Measurements from ENCODE around the gene ODAM.
"Not testable (repeated sequence)": the region's sequence is repeated elsewhere in the genome, so short reads cannot be mapped to it uniquely, and the experiment has no call there.

ODAM gene

GRCh38 chr4:70195425-70195824 is at the start of gene ODAM:
Gene ODAM (plus strand): TSS chr4:70195725. CDS start chr4:70196544, 819 bp downstream.
- DNase-seq, result no peak

DNA sequence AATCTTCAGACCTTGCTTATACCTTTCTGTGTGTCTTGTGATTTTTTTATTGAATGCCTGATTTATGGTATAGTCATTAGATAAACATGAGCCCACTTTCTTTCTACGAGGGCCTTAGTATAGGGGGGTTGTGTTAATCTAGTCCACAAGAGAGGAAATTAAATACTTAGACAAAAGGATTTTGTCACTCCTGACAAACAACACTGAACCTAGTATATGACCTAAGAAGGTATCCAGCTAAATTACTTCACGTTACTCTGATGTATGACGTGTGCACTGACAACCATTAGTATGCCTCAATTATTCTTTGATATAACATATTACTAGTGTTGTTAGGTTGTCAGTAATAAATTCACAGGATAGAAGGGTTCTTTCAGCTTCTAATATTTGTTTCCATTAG is 44.3 kb upstream of the ODAM start:
- DNase-seq, result no peak

GRCh38 chr4:70152088-70152487 is 43.4 kb upstream of the ODAM start:
- DNase-seq, result no peak

DNA sequence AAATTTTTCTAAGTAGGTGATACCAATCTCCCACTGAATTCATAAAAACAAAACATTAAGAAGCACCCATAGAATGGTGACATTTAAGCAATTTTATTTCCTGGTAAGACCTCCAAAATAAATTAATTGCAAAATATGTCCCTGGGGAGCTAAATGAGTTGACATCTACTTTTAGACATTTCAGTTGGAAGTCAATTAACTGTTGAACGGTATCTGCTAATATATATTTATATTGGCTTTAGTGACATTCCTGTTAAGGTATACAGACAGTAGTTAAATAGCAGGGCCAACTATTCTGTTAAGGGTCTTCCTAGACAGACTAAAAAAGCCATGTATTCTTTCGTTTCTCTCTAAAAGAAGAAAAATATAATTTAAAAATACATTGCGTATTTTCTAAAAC is 41.6 kb upstream of the ODAM start, which contains the start of gene PRR27:
PRR27 (plus strand) TSS at position 301 of the 400 bp plus-strand sequence. CDS start 139 bp downstream, outside the sequence.
- no peak for DNase-seq

- DNase-seq, result no peak
These were observed 36.9 kb upstream of the ODAM start for GRCh38 chr4:70158576-70158975.

GRCh38 chr4:70177090-70177489 is 18.4 kb upstream of the ODAM start:
- no peak for DNase-seq

GRCh38 chr4:70178075-70178660 is 17.4 kb upstream of the ODAM start:
- no peak for DNase-seq

DNA sequence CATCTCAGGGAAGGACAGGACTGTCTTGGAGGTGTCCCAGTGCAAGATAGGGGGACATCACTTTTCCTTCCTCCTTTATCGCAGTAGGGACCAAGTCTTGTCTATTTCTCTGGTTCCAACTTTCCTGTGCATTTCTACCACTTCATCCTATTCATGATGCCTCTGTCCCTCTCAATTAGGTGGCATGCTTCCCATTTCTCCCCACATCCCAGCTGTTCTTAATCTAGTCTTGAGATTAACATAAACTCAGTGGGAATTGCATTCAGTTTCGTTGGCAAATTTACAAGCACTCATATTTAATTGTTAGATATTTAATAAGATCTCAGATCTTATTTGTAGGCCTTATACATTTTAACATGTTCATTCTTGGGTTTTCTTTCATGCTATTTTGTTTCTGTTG is 15.7 kb upstream of the ODAM start:
- no peak for DNase-seq

- no peak for DNase-seq
These were observed 13.7 kb upstream of the ODAM start for GRCh38 chr4:70181864-70182263.

GRCh38 chr4:70182517-70183167 is 12.9 kb upstream of the ODAM start:
- no peak for DNase-seq

- DNase-seq, result no peak
These were observed 12.2 kb upstream of the ODAM start for GRCh38 chr4:70183168-70183939.

DNA sequence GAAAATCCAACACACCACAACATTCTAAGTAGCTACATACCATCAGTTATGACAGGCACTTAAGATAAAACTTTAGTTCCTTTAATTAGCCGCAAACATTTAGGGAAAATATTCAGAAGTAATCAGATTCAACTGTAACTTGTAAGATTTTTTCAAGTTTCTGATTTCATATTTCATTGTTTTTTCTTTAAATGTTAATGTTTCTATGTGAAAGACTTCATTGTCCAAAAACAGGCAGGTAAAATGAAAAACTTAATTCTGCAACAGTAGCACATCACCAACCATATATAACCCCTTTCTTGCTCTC is 11.6 kb upstream of the ODAM start:
- DNase-seq, result no peak

DNA sequence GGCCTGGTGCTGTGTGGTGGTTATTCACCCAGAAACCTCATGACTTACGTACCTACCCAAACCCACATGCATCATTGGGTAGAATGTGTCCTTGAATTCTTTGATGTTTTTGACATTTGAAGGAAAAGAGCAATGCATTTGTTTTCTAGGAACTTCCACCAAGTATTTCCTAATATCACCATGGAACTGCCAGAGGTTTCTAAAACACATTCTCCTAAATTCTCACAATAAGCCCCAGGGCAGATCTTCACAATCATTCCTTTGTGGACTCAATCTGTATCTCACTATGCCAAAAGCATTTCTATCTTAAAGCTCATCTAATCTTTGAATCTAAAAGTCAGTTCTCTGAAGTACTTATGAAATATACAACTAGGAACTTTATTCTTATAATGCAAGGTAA is 8.3 kb upstream of the ODAM start:
- DNase-seq, result no peak

GRCh38 chr4:70190579-70190978 is 4.9 kb upstream of the ODAM start:
- no peak for DNase-seq

GRCh38 chr4:70191647-70192046 is 3.9 kb upstream of the ODAM start:
- DNase-seq, result no peak

DNA sequence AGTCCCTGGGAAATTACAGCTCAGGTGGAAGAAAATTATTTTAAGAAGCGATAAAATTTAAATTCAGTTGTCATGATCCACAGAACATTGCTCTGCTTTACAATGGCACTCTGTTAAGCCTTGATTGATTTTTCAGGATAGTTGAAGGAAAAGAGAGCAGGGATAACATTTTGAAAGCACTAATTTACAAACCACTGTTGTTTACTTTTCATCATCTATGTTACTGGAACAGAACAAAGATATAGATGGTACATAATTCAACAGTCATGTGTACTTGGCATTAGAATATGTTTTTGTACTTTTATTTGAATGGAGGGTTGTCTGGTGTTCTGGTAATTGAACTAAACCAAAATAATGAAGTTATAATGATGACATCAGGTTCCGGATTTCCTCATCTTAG is 2.6 kb upstream of the ODAM start:
- no peak for DNase-seq

GRCh38 chr4:70196857-70197256 is 1.3 kb downstream of the ODAM start:
- DNase-seq, result no peak

GRCh38 chr4:70197842-70198241 is 2.3 kb downstream of the ODAM start:
- peak; percentile 56 for DNase-seq

GRCh38 chr4:70203601-70204000 is 8.1 kb downstream of the ODAM start:
- no peak for DNase-seq

- not testable (repeated sequence) for DNase-seq
These were observed 17.2 kb downstream of the ODAM start for GRCh38 chr4:70212752-70213151.

- not testable (repeated sequence) for DNase-seq
These were observed 20.6 kb downstream of the ODAM start for GRCh38 chr4:70216109-70216508.

DNA sequence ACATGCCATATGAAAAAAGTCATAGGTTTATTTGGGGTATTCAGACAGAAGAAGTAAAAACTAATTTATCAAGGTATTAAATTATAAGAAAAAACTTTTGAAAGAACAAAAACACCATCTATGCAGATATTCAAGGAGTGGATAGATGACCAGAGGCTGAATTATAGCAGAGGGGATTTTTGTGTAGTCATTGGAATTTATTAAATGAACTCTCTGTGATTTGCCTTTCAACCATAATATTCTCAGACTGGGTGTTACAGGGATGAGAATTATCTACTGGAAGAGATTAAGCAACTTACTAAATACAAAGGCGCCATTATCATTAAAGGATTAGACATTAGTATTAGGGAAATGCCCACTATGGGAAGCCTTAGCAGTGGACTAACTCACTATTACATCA is 21.0 kb downstream of the ODAM start:
- DNase-seq, result not testable (repeated sequence)

DNA sequence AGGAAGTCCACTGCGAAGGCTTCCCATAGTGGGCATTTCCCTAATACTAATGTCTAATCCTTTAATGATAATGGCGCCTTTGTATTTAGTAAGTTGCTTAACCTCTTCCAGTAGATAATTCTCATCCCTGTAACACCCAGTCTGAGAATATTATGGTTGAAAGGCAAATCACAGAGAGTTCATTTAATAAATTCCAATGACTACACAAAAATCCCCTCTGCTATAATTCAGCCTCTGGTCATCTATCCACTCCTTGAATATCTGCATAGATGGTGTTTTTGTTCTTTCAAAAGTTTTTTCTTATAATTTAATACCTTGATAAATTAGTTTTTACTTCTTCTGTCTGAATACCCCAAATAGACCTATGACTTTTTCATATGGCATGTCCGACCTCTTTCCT is 25.9 kb downstream of the ODAM start:
- DNase-seq, result not testable (repeated sequence)

DNA sequence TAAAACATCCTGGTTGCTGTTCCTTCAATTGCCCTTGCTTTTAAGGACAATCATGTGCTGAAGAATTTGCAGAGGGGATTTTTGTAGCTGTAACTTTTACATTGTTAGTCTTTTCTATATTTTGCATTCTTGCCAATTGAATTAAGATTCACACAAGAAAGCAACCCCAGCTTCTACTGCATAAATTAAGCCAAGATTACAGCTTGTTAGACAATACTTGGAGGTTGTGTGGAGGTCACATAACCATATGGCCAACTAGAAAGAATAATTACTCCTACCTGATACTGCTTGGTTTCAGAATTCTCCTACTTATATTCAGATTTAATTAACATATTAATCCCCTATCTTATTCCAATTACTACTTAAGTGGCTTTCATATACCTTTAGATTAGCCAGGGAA is 26.3 kb downstream of the ODAM start:
- not testable (repeated sequence) for DNase-seq

All from NCI-H226 (cell line).